ENCODE results near the gene EYA2. TPM values are rescaled to one million over a fixed set of nuclear protein-coding genes. Genes with fewer than 3 reads are reported as not detected.

The EYA2 gene
- total and polyA plus RNA-seq, 2 experiments from 2014 or later: 1.4 to 2.0 TPM

DNA sequence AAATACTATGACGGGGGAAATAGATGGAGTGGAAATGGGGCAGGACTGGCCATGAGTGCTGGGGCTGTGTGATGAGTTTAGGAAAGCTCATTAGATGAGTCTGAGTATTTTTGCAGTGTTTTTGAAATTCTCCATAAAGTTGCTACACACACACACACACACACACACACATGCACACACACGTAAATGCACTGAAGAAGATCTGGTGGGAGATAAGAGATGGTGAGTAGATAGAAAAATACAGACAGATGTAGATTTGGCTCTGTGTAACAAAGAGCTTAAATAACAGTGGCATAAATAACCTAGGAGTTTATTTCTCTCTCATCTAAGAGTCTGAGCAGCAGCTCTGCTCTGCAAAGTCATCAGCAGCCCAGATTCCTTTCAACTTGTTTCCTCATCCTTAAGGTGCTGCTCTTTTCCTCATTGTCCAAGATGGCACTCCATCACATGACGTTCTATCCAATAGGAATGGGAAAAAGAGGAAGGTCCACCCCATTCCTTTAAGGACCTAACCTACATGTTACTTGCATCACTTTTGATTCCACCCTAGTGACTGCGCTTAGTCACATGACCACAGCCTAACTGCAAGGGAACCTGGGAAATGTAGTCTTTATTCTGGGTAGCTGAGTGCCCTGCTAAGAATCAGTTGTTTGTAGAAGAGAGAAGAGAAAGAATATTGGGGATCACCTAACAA is 76.4 kb downstream of the EYA2 start:
- Histone ChIP-seq H3K79me2 (no peaks in the 10 kb centered on the region), H3K9me3 (ENCODE audit: low read depth) (no peaks in the 10 kb centered on the region), H3K9me2 (replicated peaks; ENCODE audit: insufficient read depth) (no peaks in the 10 kb centered on the region), H3K36me3 (replicated peaks; ENCODE audit: insufficient read depth, low read depth) (no peaks in the 10 kb centered on the region), H3K27ac (no peak overlapping the region), H3K27me3 (no peaks in the 10 kb centered on the region), H3K4me2 (peak overlapping the region; percentile 24), H2AFZ (peak overlapping the region; percentile 7), H4K20me1 (ENCODE audit: insufficient read depth, poor library complexity, severe bottlenecking) (no peaks in the 10 kb centered on the region), H3K4me3 (no peak overlapping the region), H3K4me1 (ENCODE audit: insufficient read depth) (no peaks in the 10 kb centered on the region)
- DNase-seq (ENCODE audit: low spot score): peak; percentile 82
- TF ChIP-seq EZH2phosphoT487 (IDR thresholded peaks at IDR 0.05; ENCODE audit: low read depth, severe bottlenecking, unreplicated experiment): no peak
- TF ChIP-seq EZH2 (IDR thresholded peaks at IDR 0.05; ENCODE audit: borderline replicate concordance): no peak
- TF ChIP-seq, protein P1, sequence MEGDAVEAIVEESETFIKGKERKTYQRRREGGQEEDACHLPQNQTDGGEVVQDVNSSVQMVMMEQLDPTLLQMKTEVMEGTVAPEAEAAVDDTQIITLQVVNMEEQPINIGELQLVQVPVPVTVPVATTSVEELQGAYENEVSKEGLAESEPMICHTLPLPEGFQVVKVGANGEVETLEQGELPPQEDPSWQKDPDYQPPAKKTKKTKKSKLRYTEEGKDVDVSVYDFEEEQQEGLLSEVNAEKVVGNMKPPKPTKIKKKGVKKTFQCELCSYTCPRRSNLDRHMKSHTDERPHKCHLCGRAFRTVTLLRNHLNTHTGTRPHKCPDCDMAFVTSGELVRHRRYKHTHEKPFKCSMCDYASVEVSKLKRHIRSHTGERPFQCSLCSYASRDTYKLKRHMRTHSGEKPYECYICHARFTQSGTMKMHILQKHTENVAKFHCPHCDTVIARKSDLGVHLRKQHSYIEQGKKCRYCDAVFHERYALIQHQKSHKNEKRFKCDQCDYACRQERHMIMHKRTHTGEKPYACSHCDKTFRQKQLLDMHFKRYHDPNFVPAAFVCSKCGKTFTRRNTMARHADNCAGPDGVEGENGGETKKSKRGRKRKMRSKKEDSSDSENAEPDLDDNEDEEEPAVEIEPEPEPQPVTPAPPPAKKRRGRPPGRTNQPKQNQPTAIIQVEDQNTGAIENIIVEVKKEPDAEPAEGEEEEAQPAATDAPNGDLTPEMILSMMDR (IDR thresholded peaks at IDR 0.05; ENCODE audit: poor library complexity): no peak
- WGBS (ENCODE audit: low lambda C conversion rate, missing lambda C conversion rate): 16% methylated on average over 4 of the region's 4 CpGs

GRCh38 chr20:46973766-46974165 is 79.1 kb downstream of the EYA2 start:
- no peak overlapping the region for H3K27ac ChIP-seq
- no peaks in the 10 kb centered on the region for H3K9me2 ChIP-seq (replicated peaks; ENCODE audit: insufficient read depth)
- WGBS (ENCODE audit: low lambda C conversion rate, missing lambda C conversion rate): 56% methylated on average over 6 of the region's 6 CpGs
- DNase-seq (ENCODE audit: low spot score): no peak
- H4K20me1 ChIP-seq (ENCODE audit: insufficient read depth, poor library complexity, severe bottlenecking): no peaks in the 10 kb centered on the region
- H3K36me3 ChIP-seq (replicated peaks; ENCODE audit: insufficient read depth, low read depth): no peaks in the 10 kb centered on the region
- no peaks in the 10 kb centered on the region for H3K27me3 ChIP-seq
- H3K9me3 ChIP-seq (ENCODE audit: low read depth): no peaks in the 10 kb centered on the region
- no peaks in the 10 kb centered on the region for H3K4me1 ChIP-seq (ENCODE audit: insufficient read depth)
- no peak overlapping the region for H3K4me3 ChIP-seq
- H3K79me2 ChIP-seq: no peaks in the 10 kb centered on the region
- H2AFZ ChIP-seq: no peak overlapping the region
- H3K4me2 ChIP-seq: no peak overlapping the region
- TF ChIP-seq EZH2phosphoT487 (IDR thresholded peaks at IDR 0.05; ENCODE audit: low read depth, severe bottlenecking, unreplicated experiment) (no peak), EZH2 (IDR thresholded peaks at IDR 0.05; ENCODE audit: borderline replicate concordance) (no peak)
- TF ChIP-seq, protein P1 (IDR thresholded peaks at IDR 0.05; ENCODE audit: poor library complexity): no peak

GRCh38 chr20:46974669-46975434 is 80.2 kb downstream of the EYA2 start:
- no peaks in the 10 kb centered on the region for H4K20me1 ChIP-seq (ENCODE audit: insufficient read depth, poor library complexity, severe bottlenecking)
- 75% methylated on average over 10 of the region's 10 CpGs for WGBS (ENCODE audit: low lambda C conversion rate, missing lambda C conversion rate)
- H3K4me1 ChIP-seq (ENCODE audit: insufficient read depth): peaks cover 6% of the 10 kb centered on the region
- no peaks in the 10 kb centered on the region for H3K36me3 ChIP-seq (replicated peaks; ENCODE audit: insufficient read depth, low read depth)
- no peak overlapping the region for H2AFZ ChIP-seq
- H3K79me2 ChIP-seq: no peaks in the 10 kb centered on the region
- no peaks in the 10 kb centered on the region for H3K9me2 ChIP-seq (replicated peaks; ENCODE audit: insufficient read depth)
- no peak overlapping the region for H3K4me2 ChIP-seq
- H3K9me3 ChIP-seq (ENCODE audit: low read depth): no peaks in the 10 kb centered on the region
- H3K27ac ChIP-seq: no peak overlapping the region
- no peak overlapping the region for H3K4me3 ChIP-seq
- TF ChIP-seq EZH2 (IDR thresholded peaks at IDR 0.05; ENCODE audit: borderline replicate concordance) (no peak), EZH2phosphoT487 (IDR thresholded peaks at IDR 0.05; ENCODE audit: low read depth, severe bottlenecking, unreplicated experiment) (no peak)
- TF ChIP-seq, protein P1 (IDR thresholded peaks at IDR 0.05; ENCODE audit: poor library complexity): no peak
- no peaks in the 10 kb centered on the region for H3K27me3 ChIP-seq
- no peak for DNase-seq (ENCODE audit: low spot score)

Measured in hepatocyte (in vitro differentiated cells).